NCI-H2171 (cell line): ENCODE measurements around the gene RUNX2.

Source experiments
- DNase-seq: peaks from one replicate; lab custom pipeline; 2025; lab: John Stamatoyannopoulos, UW

RUNX2 gene

GRCh38 chr6:45705137-45705855, 377.2 kb downstream of the RUNX2 start:
- DNase-seq: no peak

- DNase-seq: no peak
Observed at GRCh38 chr6:45706319-45706718, 378.2 kb downstream of the RUNX2 start.

- no peak for DNase-seq
Observed at GRCh38 chr6:45707176-45707575, 379.0 kb downstream of the RUNX2 start.

GRCh38 chr6:45709781-45710220, 381.7 kb downstream of the RUNX2 start:
- no peak for DNase-seq

- DNase-seq: no peak
Observed at GRCh38 chr6:45710304-45710821, 382.2 kb downstream of the RUNX2 start.

GRCh38 chr6:45712076-45712475, 383.9 kb downstream of the RUNX2 start:
- no peak for DNase-seq

- DNase-seq: no peak
Observed at GRCh38 chr6:45712786-45713185, 384.7 kb downstream of the RUNX2 start.
